Brain microvascular endothelial cell (primary cell): Measurements from ENCODE around the gene NAALAD2.

Experiments used
- DNase-seq: peaks from one replicate; pipeline ENCODE4 v3.0.0-alpha.2; 2020
- H3K27ac ChIP-seq: fragments of 250-450 bp; sonication (Bioruptor Pico); 2 replicates; pipeline ENCODE4 v1.5.1; 2020; ENCODE audit warnings: mild to moderate bottlenecking, moderate library complexity
- H3K27me3 ChIP-seq: fragments of 250-450 bp; sonication (Bioruptor Pico); replicated peaks from 2 replicates; pipeline ENCODE4 v1.5.1; 2020; ENCODE audit warnings: mild to moderate bottlenecking
- H3K36me3 ChIP-seq: fragments of 250-450 bp; sonication (Bioruptor Pico); replicated peaks from 2 replicates; pipeline ENCODE4 v1.5.1; 2020; ENCODE audit warnings: mild to moderate bottlenecking
- H3K4me3 ChIP-seq: 2 replicates; pipeline ENCODE4 v1.5.1; 2011; ENCODE audit warnings: low read depth, mild to moderate bottlenecking, control low read depth, low read length, moderate library complexity
- CTCF ChIP-seq: IDR thresholded peaks from 2 replicates; pipeline ENCODE4 v1.5.1; 2011; ENCODE audit warnings: low read depth, mild to moderate bottlenecking, moderate library complexity, low read length, control low read depth, inconsistent platforms; ENCODE audit errors: missing control alignments
- in situ Hi-C: cut with HindIII; loops from 2 replicates; pipeline ENCODE4 v1.10.0; 2017; ENCODE audit warnings: low sequenced_read_pairs, low pct_ligation_motif_present

Gene NAALAD2

GRCh38 chr11:90189011-90189410, 54.5 kb downstream of the NAALAD2 start:
- Histone ChIP-seq H3K36me3 (no peaks in the 10 kb centered on the region), H3K27me3 (no peaks in the 10 kb centered on the region), H3K27ac (no peak overlapping the region), H3K4me3 (no peak overlapping the region)
- no peak for DNase-seq
- in situ Hi-C loops = no loop called here
- no peak for TF ChIP-seq CTCF

GRCh38 chr11:90192869-90193582, 58.6 kb downstream of the NAALAD2 start:
- TF ChIP-seq CTCF = no peak
- Histone ChIP-seq H3K27ac (no peak overlapping the region), H3K27me3 (no peaks in the 10 kb centered on the region), H3K4me3 (no peak overlapping the region), H3K36me3 (peaks cover 3% of the 10 kb centered on the region)
- in situ Hi-C loops = no loop called here
- no peak for DNase-seq

- Histone ChIP-seq H3K27ac (no peak overlapping the region), H3K4me3 (no peak overlapping the region), H3K27me3 (no peaks in the 10 kb centered on the region), H3K36me3 (peaks cover 10% of the 10 kb centered on the region)
- in situ Hi-C loops = no loop called here
- TF ChIP-seq CTCF = no peak
- DNase-seq = no peak
These were observed 62.9 kb downstream of the NAALAD2 start for GRCh38 chr11:90197377-90197776.

GRCh38 chr11:90202342-90202741, 67.9 kb downstream of the NAALAD2 start:
- in situ Hi-C loops = no loop called here
- DNase-seq = no peak
- Histone ChIP-seq H3K27ac (no peak overlapping the region), H3K36me3 (peaks cover 18% of the 10 kb centered on the region), H3K27me3 (no peaks in the 10 kb centered on the region), H3K4me3 (no peak overlapping the region)
- no peak for TF ChIP-seq CTCF

- Histone ChIP-seq H3K36me3 (peaks cover 23% of the 10 kb centered on the region), H3K27ac (no peak overlapping the region), H3K4me3 (no peak overlapping the region), H3K27me3 (no peaks in the 10 kb centered on the region)
- no peak for DNase-seq
- TF ChIP-seq CTCF = no peak
- in situ Hi-C loops = no loop called here
These were observed 69.9 kb downstream of the NAALAD2 start for GRCh38 chr11:90204407-90204806.
